H9 (cell line): Measurements from ENCODE around the gene TUT4. TPM values are rescaled to one million over a fixed set of nuclear protein-coding genes. Genes with fewer than 3 reads are reported as not detected.

Source experiments
- DNase-seq: peaks from one replicate; pipeline ENCODE4 v3.0.0-alpha.2; 2017
- H2AFZ ChIP-seq: one replicate; pipeline ENCODE4 v1.6.1; 2013; ENCODE audit warnings: mild to moderate bottlenecking, low read length, control low read depth, moderate library complexity
- H2AK5ac ChIP-seq: 2 replicates; pipeline ENCODE4 v1.6.1; 2013; ENCODE audit warnings: low read length, control low read depth, mixed read lengths; ENCODE audit not compliant: insufficient read length
- H2BK120ac ChIP-seq: one replicate; pipeline ENCODE4 v1.6.1; 2013; ENCODE audit warnings: low read depth, mild to moderate bottlenecking, low read length, control low read depth, inconsistent platforms; ENCODE audit not compliant: poor library complexity, severe bottlenecking
- H2BK12ac ChIP-seq: 2 replicates; pipeline ENCODE4 v1.6.1; 2013; ENCODE audit warnings: low read length, control low read depth, mixed read lengths, low read depth; ENCODE audit not compliant: insufficient read length
- H2BK15ac ChIP-seq: 2 replicates; pipeline ENCODE4 v1.6.1; 2013; ENCODE audit warnings: low read depth, low read length, control low read depth
- H2BK20ac ChIP-seq: one replicate; pipeline ENCODE4 v1.6.1; 2013; ENCODE audit warnings: low read depth, mild to moderate bottlenecking, low read length, control low read depth, inconsistent platforms; ENCODE audit not compliant: poor library complexity, severe bottlenecking
- H2BK5ac ChIP-seq: 2 replicates; pipeline ENCODE4 v1.6.1; 2013; ENCODE audit warnings: low read length, control low read depth, mixed read lengths; ENCODE audit not compliant: insufficient read length
- H3K14ac ChIP-seq: 2 replicates; pipeline ENCODE4 v1.6.1; 2013; ENCODE audit warnings: low read length, control low read depth; ENCODE audit not compliant: insufficient read depth
- H3K18ac ChIP-seq: 2 replicates; pipeline ENCODE4 v1.6.1; 2013; ENCODE audit warnings: low read depth, mild to moderate bottlenecking, mixed read lengths, low read length, control low read depth; ENCODE audit not compliant: insufficient read length
- H3K23ac ChIP-seq: 2 replicates; pipeline ENCODE4 v1.6.1; 2013; ENCODE audit warnings: low read length, control low read depth, mixed read lengths, low read depth; ENCODE audit not compliant: insufficient read length
- H3K23me2 ChIP-seq: 2 replicates; pipeline ENCODE4 v1.6.1; 2013; ENCODE audit warnings: low read depth, mild to moderate bottlenecking, mixed read lengths, low read length, control low read depth; ENCODE audit not compliant: insufficient read length, poor library complexity, severe bottlenecking
- H3K27ac ChIP-seq: 2 replicates; pipeline ENCODE4 v1.5.1; 2013; ENCODE audit warnings: low read length, control low read depth, mixed read lengths, low read depth; ENCODE audit not compliant: insufficient read length
- H3K27me3 ChIP-seq: 2 replicates; pipeline ENCODE4 v1.6.1; 2013; ENCODE audit warnings: low read length, control low read depth, inconsistent platforms; ENCODE audit not compliant: insufficient read depth
- H3K4ac ChIP-seq: 2 replicates; pipeline ENCODE4 v1.6.1; 2013; ENCODE audit warnings: low read depth, mild to moderate bottlenecking, control low read depth, inconsistent platforms, low read length, moderate library complexity
- H3K4me1 ChIP-seq: 2 replicates; pipeline ENCODE4 v1.6.1; 2013; ENCODE audit warnings: low read length, control low read depth, inconsistent platforms; ENCODE audit not compliant: insufficient read depth
- H3K4me2 ChIP-seq: 2 replicates; pipeline ENCODE4 v1.6.1; 2013; ENCODE audit warnings: low read length, control low read depth, mixed read lengths; ENCODE audit not compliant: insufficient read length, insufficient read depth
- H3K56ac ChIP-seq: 2 replicates; pipeline ENCODE4 v1.6.1; 2013; ENCODE audit warnings: low read depth, mild to moderate bottlenecking, mixed read lengths, low read length, control low read depth; ENCODE audit not compliant: insufficient read length
- H3K79me1 ChIP-seq: 2 replicates; pipeline ENCODE4 v1.6.1; 2013; ENCODE audit warnings: low read depth, mild to moderate bottlenecking, moderate library complexity, low read length, control low read depth, inconsistent platforms; ENCODE audit not compliant: insufficient read depth, poor library complexity, severe bottlenecking
- H3K79me2 ChIP-seq: 2 replicates; pipeline ENCODE4 v1.6.1; 2013; ENCODE audit warnings: low read length, control low read depth, inconsistent platforms; ENCODE audit not compliant: insufficient read depth
- H3K9ac ChIP-seq: 2 replicates; pipeline ENCODE4 v1.6.1; 2013; ENCODE audit warnings: low read length, control low read depth, mixed read lengths; ENCODE audit not compliant: insufficient read length; ENCODE audit errors: extremely low read depth
- H3K9me3 ChIP-seq: one replicate; pipeline ENCODE4 v1.6.1; 2013; ENCODE audit warnings: low read depth, low read length, inconsistent platforms; ENCODE audit not compliant: control insufficient read depth
- H3T11ph ChIP-seq: one replicate; pipeline ENCODE4 v1.6.1; 2013; ENCODE audit warnings: mild to moderate bottlenecking, low read length, control low read depth, inconsistent platforms
- H4K20me1 ChIP-seq: one replicate; pipeline ENCODE4 v1.6.1; 2013; ENCODE audit not compliant: control insufficient read depth, insufficient read length, insufficient read depth
- H4K5ac ChIP-seq: 2 replicates; pipeline ENCODE4 v1.6.1; 2013; ENCODE audit warnings: low read depth, mild to moderate bottlenecking, mixed read lengths, low read length, control low read depth; ENCODE audit not compliant: insufficient read length
- H4K8ac ChIP-seq: replicated peaks from 2 replicates; pipeline ENCODE4 v1.6.1; 2013; ENCODE audit warnings: low read length, control low read depth, mixed read lengths, low read depth; ENCODE audit not compliant: insufficient read length
- H4K91ac ChIP-seq: 2 replicates; pipeline ENCODE4 v1.6.1; 2013; ENCODE audit warnings: low read depth, mild to moderate bottlenecking, moderate library complexity, mixed read lengths, low read length, control low read depth; ENCODE audit not compliant: insufficient read length
- H3K27ac Mint-ChIP-seq, 3 experiments: 2 replicates in 2 of 3; 3 replicates in 1 of 3; pipeline ENCODE4 v1.8.0; 2020 to 2021; ENCODE audit warnings: mixed read lengths in 3 of 3, mild to moderate bottlenecking in 1 of 3, moderate library complexity in 1 of 3
- H3K27me3 Mint-ChIP-seq: 2 replicates; pipeline ENCODE4 v1.8.0; 2021; ENCODE audit warnings: low read depth, mild to moderate bottlenecking, moderate library complexity, mixed read lengths
- H3K36me3 Mint-ChIP-seq, 3 experiments: 2 replicates in 2 of 3; 3 replicates in 1 of 3; pipeline ENCODE4 v1.8.0; 2020 to 2021; ENCODE audit warnings: low read depth in 3 of 3, mixed read lengths in 3 of 3; ENCODE audit not compliant: insufficient read depth in 1 of 3
- H3K4me1 Mint-ChIP-seq, 2 experiments: 2 replicates each; pipeline ENCODE4 v1.8.0; 2020; ENCODE audit warnings: mixed read lengths in 2 of 2
- H3K4me3 Mint-ChIP-seq, 2 experiments: 2 replicates in 1 of 2; 3 replicates in 1 of 2; pipeline ENCODE4 v1.8.0; 2020 to 2021; ENCODE audit warnings: mild to moderate bottlenecking in 2 of 2, mixed read lengths in 2 of 2, moderate library complexity in 1 of 2
- H3K9me3 Mint-ChIP-seq, 2 experiments: 2 replicates in 1 of 2; 3 replicates in 1 of 2; pipeline ENCODE4 v1.8.0; 2020; ENCODE audit warnings: mild to moderate bottlenecking in 2 of 2, mixed read lengths in 2 of 2, moderate library complexity in 1 of 2
- whole genome bisulfite sequencing: extraction: QIAGEN DNeasy Blood & Tissue Kit; methylation state at CpG from one replicate; pipeline ENCODE4 v1.1.7; 2013; ENCODE audit warnings: missing lambda C conversion rate, low lambda C conversion rate, mixed read lengths; ENCODE audit not compliant: insufficient read length; ENCODE audit errors: extremely low coverage; 5-methylcytosine and 5-hydroxymethylcytosine counted together
- total RNA-seq: library from RNA; stranded (reverse); gene quantifications from 2 replicates; pipeline ENCODE4 v1.2.1, GENCODE V29; 2021
- TF ChIP-seq, protein P1 (sequence below): fragments of 200-600 bp; sonication (generic); conservative IDR thresholded peaks from 3 replicates; pipeline ENCODE4 v1.8.0; 2021; ENCODE audit warnings: antibody characterized with exemption, mild to moderate bottlenecking

TUT4 gene
- total RNA-seq, 1 experiment from 2014 or later, result 59.3 TPM

DNA sequence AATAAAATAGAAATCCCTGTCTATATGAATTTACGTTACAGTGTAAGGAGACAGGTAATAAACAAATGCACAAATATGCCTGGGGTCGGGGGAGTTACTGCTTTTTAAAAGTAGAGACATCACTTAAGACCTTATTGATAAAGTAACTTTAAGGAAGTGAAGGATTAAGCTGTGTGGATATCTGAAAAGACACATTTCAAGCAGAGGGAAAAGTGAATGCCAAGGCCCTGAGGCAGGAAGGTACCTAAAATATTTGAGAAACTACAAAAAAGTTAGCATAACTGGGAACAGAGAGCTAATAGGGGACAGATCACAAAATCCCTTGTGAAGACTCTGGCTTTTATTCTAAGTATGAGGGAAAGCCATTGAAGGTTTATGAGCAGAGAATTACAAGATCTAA, 41.5 kb downstream of the TUT4 start:
- H3K27me3 Mint-ChIP-seq, result no peaks in the 10 kb centered on the region
- no CpG with 5 or more reads among the region's 2 CpGs for WGBS

More for the DNA sequence above, 41.5 kb downstream of the TUT4 start:
- Mint-ChIP-seq H3K4me3 (no peak overlapping the region), H3K9me3 (no peaks in the 10 kb centered on the region), H3K36me3 (peaks cover 0 to 29% (median 17%) of the 10 kb centered on the region in 3 experiments; a peak in 5 of 7 replicates), H3K27ac (peak overlapping the region in 1 of 3 experiments; percentile 40; a peak in 2 of 7 replicates), H3K4me1 (0 out of 4 replicates have a peak, but pooled peaks cover 0 to 4% of the 10 kb centered on the region in 2 experiments)
- Histone ChIP-seq H3T11ph (no peak overlapping the region), H4K8ac (no peak overlapping the region), H2BK15ac (no peak overlapping the region), H4K5ac (no peak overlapping the region), H3K9ac (no peak overlapping the region), H2AK5ac (no peak overlapping the region), H4K20me1 (no peaks in the 10 kb centered on the region), H2BK5ac (no peak overlapping the region), H4K91ac (no peak overlapping the region), H3K14ac (no peak overlapping the region), H3K79me1 (no peaks in the 10 kb centered on the region), H2BK120ac (no peak overlapping the region), H2BK12ac (no peak overlapping the region), H3K4ac (no peak overlapping the region), H3K4me1 (0 out of 2 replicates have a peak, but pooled peaks cover 3% of the 10 kb centered on the region), H3K23me2 (no peaks in the 10 kb centered on the region), H3K79me2 (no peaks in the 10 kb centered on the region), H3K4me2 (no peak overlapping the region), H3K27me3 (no peaks in the 10 kb centered on the region), H3K18ac (no peak overlapping the region), H3K56ac (no peak overlapping the region), H3K9me3 (no peaks in the 10 kb centered on the region), H2AFZ (no peak overlapping the region), H2BK20ac (no peak overlapping the region), H3K27ac (no peak overlapping the region), H3K23ac (no peak overlapping the region)
- TF ChIP-seq, protein P1, sequence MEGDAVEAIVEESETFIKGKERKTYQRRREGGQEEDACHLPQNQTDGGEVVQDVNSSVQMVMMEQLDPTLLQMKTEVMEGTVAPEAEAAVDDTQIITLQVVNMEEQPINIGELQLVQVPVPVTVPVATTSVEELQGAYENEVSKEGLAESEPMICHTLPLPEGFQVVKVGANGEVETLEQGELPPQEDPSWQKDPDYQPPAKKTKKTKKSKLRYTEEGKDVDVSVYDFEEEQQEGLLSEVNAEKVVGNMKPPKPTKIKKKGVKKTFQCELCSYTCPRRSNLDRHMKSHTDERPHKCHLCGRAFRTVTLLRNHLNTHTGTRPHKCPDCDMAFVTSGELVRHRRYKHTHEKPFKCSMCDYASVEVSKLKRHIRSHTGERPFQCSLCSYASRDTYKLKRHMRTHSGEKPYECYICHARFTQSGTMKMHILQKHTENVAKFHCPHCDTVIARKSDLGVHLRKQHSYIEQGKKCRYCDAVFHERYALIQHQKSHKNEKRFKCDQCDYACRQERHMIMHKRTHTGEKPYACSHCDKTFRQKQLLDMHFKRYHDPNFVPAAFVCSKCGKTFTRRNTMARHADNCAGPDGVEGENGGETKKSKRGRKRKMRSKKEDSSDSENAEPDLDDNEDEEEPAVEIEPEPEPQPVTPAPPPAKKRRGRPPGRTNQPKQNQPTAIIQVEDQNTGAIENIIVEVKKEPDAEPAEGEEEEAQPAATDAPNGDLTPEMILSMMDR, result no peak
- no peak for DNase-seq
